GM12891 (cell line): Measurements from ENCODE around the gene TTC39B.

Experiments used
- DNase-seq: peaks from one replicate; pipeline ENCODE4 v3.0.0; 2011; ENCODE audit warnings: low spot score; ENCODE audit not compliant: insufficient read length
- FAIRE-seq: peaks from 2 replicates; lab custom pipeline; 2011; peaks lifted over from hg19 to GRCh38; lab: Jason Lieb, UNC
- PAX5 ChIP-seq: IDR thresholded peaks from 2 replicates; pipeline ENCODE4 v1.6.1; 2011; ENCODE audit warnings: low read length, moderate library complexity, mild to moderate bottlenecking; ENCODE audit not compliant: insufficient read depth, severe bottlenecking
- POLR2A ChIP-seq: IDR thresholded peaks from 2 replicates; pipeline ENCODE4 v1.6.1; 2011; ENCODE audit warnings: low read depth, low read length, control low read depth
- POLR2AphosphoS5 ChIP-seq: IDR thresholded peaks from 2 replicates; pipeline ENCODE4 v1.6.1; 2011; ENCODE audit warnings: low read depth, low read length, control low read depth
- POU2F2 ChIP-seq: IDR thresholded peaks from 2 replicates; pipeline ENCODE4 v1.6.1; 2011; ENCODE audit warnings: low read depth, mild to moderate bottlenecking, control low read depth, low read length, moderate library complexity
- SPI1 ChIP-seq: IDR thresholded peaks from 2 replicates; pipeline ENCODE4 v1.6.1; 2011; ENCODE audit warnings: low read depth, low read length, control low read depth
- TAF1 ChIP-seq: IDR thresholded peaks from 2 replicates; pipeline ENCODE4 v1.6.1; 2011; ENCODE audit warnings: low read depth, low read length, control low read depth

Gene TTC39B

DNA sequence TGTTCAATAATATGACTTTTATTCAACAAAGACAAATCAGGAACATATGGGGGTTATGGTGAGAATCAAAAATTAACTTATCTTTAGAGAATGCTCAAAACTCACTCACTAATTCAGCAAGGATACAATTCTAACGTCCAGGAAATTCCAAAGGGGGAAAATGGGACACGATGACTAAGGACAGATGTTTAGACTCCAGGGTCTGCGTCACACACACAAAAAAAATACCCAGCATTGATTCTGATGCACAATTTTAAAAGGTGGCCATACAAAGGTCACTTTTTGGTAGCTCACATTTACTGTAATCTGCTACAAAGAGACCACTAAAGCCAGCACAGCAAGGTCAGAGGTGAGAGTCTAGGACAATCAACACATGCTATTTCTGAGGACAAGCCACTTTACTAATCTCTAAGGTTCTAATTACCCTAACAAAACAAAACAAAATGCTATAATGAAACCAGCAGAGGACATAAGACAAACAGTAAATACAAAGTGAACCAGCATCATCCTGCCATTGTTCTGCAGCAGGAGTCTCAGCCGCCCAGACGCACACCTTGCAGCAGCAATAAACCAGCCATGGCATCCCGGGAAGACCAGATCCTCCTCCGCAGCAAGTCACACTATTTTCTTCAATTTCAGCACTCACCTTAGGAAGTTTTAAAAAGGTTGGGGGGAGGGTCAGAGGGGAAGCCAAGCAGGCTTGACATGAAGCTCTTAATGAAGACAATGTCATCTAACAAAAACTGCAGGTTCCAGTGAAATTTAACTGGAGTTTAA lies 57.8 kb downstream of the TTC39B start:
- FAIRE-seq (no peak), DNase-seq (no peak)
- TF ChIP-seq POLR2AphosphoS5 (no peak), POU2F2 (no peak), SPI1 (no peak), PAX5 (no peak), TAF1 (no peak), POLR2A (no peak)

DNA sequence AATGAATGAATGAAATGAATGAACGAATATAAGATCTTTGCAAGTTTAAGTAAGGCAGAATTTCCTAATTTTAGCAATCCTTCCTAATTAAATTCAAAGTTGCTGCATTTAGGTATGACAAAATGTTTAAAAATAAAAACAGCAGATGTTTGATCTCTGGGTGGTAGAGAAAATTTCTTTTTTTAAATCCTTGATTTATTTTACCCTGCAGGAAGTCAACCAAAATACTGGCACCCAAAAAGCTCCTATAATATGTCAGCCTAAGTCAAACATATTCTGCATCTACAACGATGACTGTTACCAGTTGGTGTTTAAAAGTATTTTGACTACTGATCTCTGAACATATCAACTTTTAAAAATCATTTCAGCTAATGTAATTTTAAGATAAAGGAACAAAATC lies 58.4 kb downstream of the TTC39B start:
- DNase-seq (no peak), FAIRE-seq (no peak)
- no peak for TF ChIP-seq POLR2AphosphoS5

- TF ChIP-seq POLR2A (no peak), POU2F2 (no peak), POLR2AphosphoS5 (no peak), PAX5 (no peak), TAF1 (no peak), SPI1 (no peak)
- no peak for FAIRE-seq
Observed at GRCh38 chr9:15248081-15248480, 58.9 kb downstream of the TTC39B start.

GRCh38 chr9:15246708-15247107 lies 60.3 kb downstream of the TTC39B start:
- FAIRE-seq (no peak), DNase-seq (no peak)
- TF ChIP-seq SPI1 (no peak), PAX5 (no peak), POLR2AphosphoS5 (no peak), TAF1 (no peak), POLR2A (no peak), POU2F2 (no peak)

More at GRCh38 chr9:15248081-15248480, 58.9 kb downstream of the TTC39B start:
- DNase-seq = no peak

GRCh38 chr9:15246243-15246642 lies 60.8 kb downstream of the TTC39B start:
- FAIRE-seq = no peak
- DNase-seq = no peak
- TF ChIP-seq POLR2AphosphoS5 (no peak), POLR2A (no peak), PAX5 (no peak), POU2F2 (no peak), TAF1 (no peak), SPI1 (no peak)

DNA sequence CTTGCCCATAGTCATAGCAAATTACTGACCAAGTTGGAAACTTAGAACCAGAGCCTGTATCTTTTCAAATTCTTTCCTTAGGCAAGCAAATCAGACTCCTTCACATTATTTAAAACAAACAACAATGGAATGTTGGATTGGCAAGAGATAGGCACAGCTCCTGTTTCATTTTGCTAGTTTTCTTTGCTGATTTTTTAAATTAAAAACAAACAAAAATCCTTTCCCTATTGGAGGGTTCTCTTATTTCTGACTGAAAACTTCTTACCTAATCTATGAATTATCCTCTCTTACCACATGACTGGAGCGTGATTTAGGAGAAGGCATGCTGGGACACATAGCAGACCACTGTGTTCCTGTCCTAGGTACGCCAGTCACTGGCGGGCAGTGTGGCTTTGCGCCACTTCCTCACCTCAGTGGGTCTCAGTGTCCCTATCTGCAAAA lies 63.0 kb downstream of the TTC39B start:
- DNase-seq (no peak), FAIRE-seq (no peak)
- TF ChIP-seq POU2F2 (no peak), PAX5 (no peak), POLR2AphosphoS5 (no peak), SPI1 (no peak), TAF1 (no peak), POLR2A (no peak)

DNA sequence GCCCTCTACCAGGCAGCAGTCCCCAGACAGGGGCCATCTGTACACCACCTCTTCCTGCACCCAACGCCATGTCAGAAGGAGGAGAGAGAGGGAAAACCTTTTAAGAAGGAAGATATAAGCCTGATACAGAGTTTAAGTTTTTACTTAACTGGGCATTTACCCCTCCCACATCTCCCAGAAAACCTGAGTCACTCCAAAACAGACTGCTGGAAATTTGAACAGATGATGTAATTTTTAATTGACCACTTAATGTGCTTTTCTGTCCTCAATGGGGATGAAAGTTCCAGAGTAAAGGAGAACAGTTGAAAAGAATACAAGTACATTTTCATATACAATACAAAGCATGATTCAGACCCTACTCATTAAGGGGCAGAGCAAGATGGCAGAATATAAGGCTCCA lies 63.9 kb downstream of the TTC39B start:
- TF ChIP-seq POLR2A (no peak), TAF1 (no peak), POLR2AphosphoS5 (no peak), POU2F2 (no peak), PAX5 (no peak), SPI1 (no peak)
- FAIRE-seq = no peak
- no peak for DNase-seq

DNA sequence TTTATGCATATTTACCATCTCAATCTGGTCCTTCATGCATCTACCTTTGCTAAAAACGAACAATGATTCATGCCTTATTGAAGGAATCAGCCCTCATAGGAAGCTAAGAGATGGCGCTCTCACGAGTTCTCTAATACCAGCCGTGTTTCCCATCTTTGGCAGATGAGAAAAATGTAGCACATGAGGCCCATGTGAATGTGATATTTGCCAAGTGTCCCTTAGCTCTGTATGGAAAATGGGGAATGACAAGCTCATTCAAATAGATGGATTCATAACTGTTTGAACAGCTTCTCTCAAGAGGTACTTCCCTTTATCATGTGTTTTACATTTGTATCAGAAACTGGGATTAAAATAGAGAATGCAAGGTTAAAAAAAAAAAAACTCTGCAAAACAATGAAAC lies 66.1 kb downstream of the TTC39B start:
- FAIRE-seq (no peak), DNase-seq (no peak)
- TF ChIP-seq SPI1 (no peak), PAX5 (no peak), POLR2A (no peak), TAF1 (no peak), POLR2AphosphoS5 (no peak), POU2F2 (no peak)

GRCh38 chr9:15239816-15240215 lies 67.2 kb downstream of the TTC39B start:
- DNase-seq (no peak), FAIRE-seq (no peak)
- TF ChIP-seq PAX5 = no peak
- TF ChIP-seq POLR2A = no peak
- TF ChIP-seq POLR2AphosphoS5 = no peak
- TF ChIP-seq TAF1 = no peak
- no peak for TF ChIP-seq POU2F2
- no peak for TF ChIP-seq SPI1

- DNase-seq (no peak), FAIRE-seq (no peak)
- TF ChIP-seq POLR2AphosphoS5 (no peak), TAF1 (no peak), POU2F2 (no peak), SPI1 (no peak), PAX5 (no peak), POLR2A (no peak)
Observed at GRCh38 chr9:15238646-15239045, 68.4 kb downstream of the TTC39B start.
